ENCODE data around the gene IQSEC1. TPM values are rescaled to one million over a fixed set of nuclear protein-coding genes. Genes with fewer than 3 reads are reported as not detected.

The IQSEC1 gene
- total RNA-seq, 1 experiment from 2014 or later = 28.1 TPM

GRCh38 chr3:12953201-12953995, 119.8 kb downstream of the IQSEC1 start (continued):
- no peak for TF ChIP-seq CTCF (IDR thresholded peaks at IDR 0.05 in 2 of 3, conservative IDR thresholded peaks at IDR 0.05 in 1 of 3; ENCODE audit: borderline replicate concordance in 1 of 3, insufficient read depth in 1 of 3, low read depth in 2 of 3, low read length in 2 of 3)
- no peak for TF ChIP-seq EZH2phosphoT487 (IDR thresholded peaks at IDR 0.05; ENCODE audit: borderline replicate concordance)
- TF ChIP-seq EGR1 (IDR thresholded peaks at IDR 0.05; ENCODE audit: low read depth) = no peak

- intact Hi-C loops (cut with micrococcal nuclease) = no loop called here
- no peak for DNase-seq (ENCODE audit: low read depth, low spot score)
- ATAC-seq = no peak
- no TSS peak for BruUV-seq (replicated peaks)
- Histone ChIP-seq H3K9me3 (ENCODE audit: control insufficient read depth in 1 of 2, insufficient read depth in 1 of 2, low read depth in 1 of 2, low read length in 2 of 2) (no peaks in the 10 kb centered on the region), H3K36me3 (ENCODE audit: control insufficient read depth in 1 of 2, insufficient read depth in 2 of 2, low read length in 2 of 2) (no peaks in the 10 kb centered on the region), H3K4me3 (replicated peaks in 1 of 2; ENCODE audit: low read depth in 1 of 2, low read length in 2 of 2) (no peak overlapping the region), H3K9me2 (ENCODE audit: insufficient read depth) (no peaks in the 10 kb centered on the region), H4K20me1 (ENCODE audit: insufficient read depth) (no peaks in the 10 kb centered on the region), H3K79me2 (ENCODE audit: insufficient read depth, low read length) (peaks cover 5% of the 10 kb centered on the region; the same call in 1 of the 2 replicates), H3K4me1 (ENCODE audit: control insufficient read depth in 1 of 2, insufficient read depth in 2 of 2, low read length in 2 of 2) (peaks cover 20 to 27% of the 10 kb centered on the region in 2 experiments), H3K27me3 (ENCODE audit: insufficient read depth, low read length) (no peaks in the 10 kb centered on the region), H3K9ac (ENCODE audit: low read length) (no peak overlapping the region), H2AFZ (ENCODE audit: low read depth, low read length, poor library complexity, severe bottlenecking) (no peak overlapping the region), H3K4me2 (ENCODE audit: low read length) (no peak overlapping the region), H3K27ac (ENCODE audit: low read depth, low read length) (no peak overlapping the region)
- TF ChIP-seq REST (IDR thresholded peaks at IDR 0.05; ENCODE audit: low read depth) = no peak
- no peak for TF ChIP-seq TCF7L2 (IDR thresholded peaks at IDR 0.05; ENCODE audit: borderline replicate concordance, extremely low read depth, insufficient read depth, insufficient read length)
- RAD21 ChIA-PET (ENCODE audit: low non-redundant PET in 1 of 2, low total read pairs in 2 of 2, uncharacterized antibody in 2 of 2, unreplicated experiment in 2 of 2) = no interaction called here
- POLR2A ChIA-PET = no interaction called here
- CTCF ChIA-PET = no interaction called here
Measured at GRCh38 chr3:12952343-12953200, 120.7 kb downstream of the IQSEC1 start.
